Stomach (tissue), 9 donors: ENCODE data around the gene PITPNC1. TPM values are rescaled to one million over a fixed set of nuclear protein-coding genes. Genes with fewer than 3 reads are reported as not detected.

Experiments
- DNase-seq, 2 donors: peaks; one replicate each; pipeline versions ENCODE4 v3.0.0 to v3.0.0-alpha.2; 2013 to 2019
- H3K27ac ChIP-seq, 5 donors: fragments of 200-600 bp in 4 of 5; sonication (generic) in 4 of 5; one replicate each; pipeline ENCODE4 v1.5.1; 2013 to 2019; ENCODE audit warnings: mild to moderate bottlenecking in 1 of 5, moderate library complexity in 1 of 5
- H3K27me3 ChIP-seq, 3 donors: fragments of 200-600 bp; sonication (generic); one replicate each; pipeline ENCODE4 v1.5.1; 2017 to 2019; ENCODE audit warnings: mixed run types in 1 of 3
- H3K36me3 ChIP-seq, 4 donors: fragments of 200-600 bp; sonication (generic); 1 replicate in 3 of 4; 2 replicates in 1 of 4; pipeline ENCODE4 v1.5.1; 2016 to 2019
- H3K4me1 ChIP-seq, 4 donors: fragments of 200-600 bp; sonication (generic); one replicate each; pipeline ENCODE4 v1.5.1; 2016 to 2019
- H3K4me3 ChIP-seq, 4 donors: fragments of 200-600 bp; sonication (generic) in 3 of 4; one replicate each; pipeline ENCODE4 v1.5.1; 2016 to 2019; ENCODE audit warnings: mild to moderate bottlenecking in 1 of 4
- H3K9me3 ChIP-seq, 4 donors: fragments of 200-600 bp; sonication (generic); one replicate each; pipeline ENCODE4 v1.5.1; 2016 to 2019
- EP300 ChIP-seq: sonication (generic); formaldehyde crosslinking; IDR thresholded peaks from one replicate; pipeline ENCODE4 v1.6.1; 2017; ENCODE audit warnings: antibody characterized with exemption
- POLR2A ChIP-seq, 4 donors: fragments of 450-650 bp; IDR thresholded peaks; one replicate each; pipeline ENCODE4 v1.6.1; 2016; ENCODE audit warnings: antibody characterized with exemption in 4 of 4, control low read depth in 2 of 4, mild to moderate bottlenecking in 1 of 4, moderate library complexity in 1 of 4
- POLR2AphosphoS5 ChIP-seq, 3 donors: sonication (generic); formaldehyde crosslinking; IDR thresholded peaks; one replicate each; pipeline ENCODE4 v1.6.1; 2016; ENCODE audit warnings: antibody characterized with exemption in 3 of 3
- WGBS, 5 donors: extraction: QIAGEN DNeasy Blood & Tissue Kit in 3 of 5; methylation state at CpG; one replicate each; pipeline versions ENCODE4 v1.1.5 to v1.1.7; 2013 to 2018; 5-methylcytosine and 5-hydroxymethylcytosine counted together
- intact Hi-C: fragments of 100-400 bp; cut with DNase I; formaldehyde crosslinking; loops from one replicate; pipeline ENCODE4 v1.15.1; 2023; ENCODE audit warnings: low total_unique reads
- polyA plus RNA-seq, 3 donors: library from polyadenylated mRNA; stranded (reverse); fragments of 200-250 nt; gene quantifications; one replicate each; pipeline ENCODE4 v1.2.3, GENCODE V29; 2013
- total RNA-seq, 5 donors: library from RNA; depleted of rRNA; stranded (reverse); fragments of >200 nt; gene quantifications; one replicate each; pipeline versions ENCODE4 v1.1.0 to v1.2.3, GENCODE V29; 2014 to 2016
- TF ChIP-seq, protein P1 (sequence below), 7 experiments: fragments of 450-650 bp in 4 of 7; fragments of 200-600 bp in 3 of 7; sonication (generic) in 3 of 7; IDR thresholded peaks; one replicate each; pipeline ENCODE4 v1.5.1; 2016 to 2019; ENCODE audit warnings: antibody characterized with exemption in 7 of 7, control low read depth in 2 of 7, mild to moderate bottlenecking in 1 of 7
- donor health status: healthy with polysubstance abuse.
- donor health status: Bipolar disorder and iron deficiency.
- donor health status: healthy.

Gene PITPNC1
- total and polyA plus RNA-seq, 8 donors = 2.3 to 25.3 (median 14.4) TPM

DNA sequence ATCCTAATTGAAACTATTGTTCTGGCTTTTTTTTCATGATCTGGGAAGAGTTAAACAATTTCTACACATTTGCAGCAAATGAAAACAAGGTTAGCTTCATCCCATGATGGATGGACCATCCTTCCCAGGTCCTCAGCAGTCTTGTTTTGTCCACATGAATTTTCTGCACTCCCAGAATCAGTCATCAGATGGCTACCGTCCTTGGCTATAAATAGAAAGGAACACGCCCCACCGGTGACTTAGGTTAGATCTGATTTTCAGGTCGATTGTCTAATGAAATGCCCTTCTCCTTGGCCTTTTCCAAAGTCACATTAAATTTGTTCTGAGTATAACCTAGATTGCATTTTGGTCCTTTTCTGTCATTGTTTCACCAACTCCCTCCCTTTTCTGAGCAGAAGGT is 299.2 kb downstream of the PITPNC1 start:
- no peak for TF ChIP-seq POLR2A (IDR thresholded peaks at IDR 0.05)
- TF ChIP-seq POLR2AphosphoS5 (IDR thresholded peaks at IDR 0.05) = no peak
- TF ChIP-seq EP300 = no peak
- TF ChIP-seq, protein P1, sequence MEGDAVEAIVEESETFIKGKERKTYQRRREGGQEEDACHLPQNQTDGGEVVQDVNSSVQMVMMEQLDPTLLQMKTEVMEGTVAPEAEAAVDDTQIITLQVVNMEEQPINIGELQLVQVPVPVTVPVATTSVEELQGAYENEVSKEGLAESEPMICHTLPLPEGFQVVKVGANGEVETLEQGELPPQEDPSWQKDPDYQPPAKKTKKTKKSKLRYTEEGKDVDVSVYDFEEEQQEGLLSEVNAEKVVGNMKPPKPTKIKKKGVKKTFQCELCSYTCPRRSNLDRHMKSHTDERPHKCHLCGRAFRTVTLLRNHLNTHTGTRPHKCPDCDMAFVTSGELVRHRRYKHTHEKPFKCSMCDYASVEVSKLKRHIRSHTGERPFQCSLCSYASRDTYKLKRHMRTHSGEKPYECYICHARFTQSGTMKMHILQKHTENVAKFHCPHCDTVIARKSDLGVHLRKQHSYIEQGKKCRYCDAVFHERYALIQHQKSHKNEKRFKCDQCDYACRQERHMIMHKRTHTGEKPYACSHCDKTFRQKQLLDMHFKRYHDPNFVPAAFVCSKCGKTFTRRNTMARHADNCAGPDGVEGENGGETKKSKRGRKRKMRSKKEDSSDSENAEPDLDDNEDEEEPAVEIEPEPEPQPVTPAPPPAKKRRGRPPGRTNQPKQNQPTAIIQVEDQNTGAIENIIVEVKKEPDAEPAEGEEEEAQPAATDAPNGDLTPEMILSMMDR (IDR thresholded peaks at IDR 0.05) = no peak
- no peak for DNase-seq
- Histone ChIP-seq H3K4me3 (no peak overlapping the region), H3K27me3 (no peaks in the 10 kb centered on the region), H3K4me1 (peaks cover 0 to 1% (median 0%) of the 10 kb centered on the region in 4 donors), H3K27ac (no peak overlapping the region), H3K36me3 (peaks cover 0 to 26% (median 20%) of the 10 kb centered on the region in 4 donors), H3K9me3 (no peaks in the 10 kb centered on the region)
- 53 to 67% (median 63%) methylated on average over 4 of the region's 4 CpGs for WGBS, 5 donors
- intact Hi-C loops = no loop called here

DNA sequence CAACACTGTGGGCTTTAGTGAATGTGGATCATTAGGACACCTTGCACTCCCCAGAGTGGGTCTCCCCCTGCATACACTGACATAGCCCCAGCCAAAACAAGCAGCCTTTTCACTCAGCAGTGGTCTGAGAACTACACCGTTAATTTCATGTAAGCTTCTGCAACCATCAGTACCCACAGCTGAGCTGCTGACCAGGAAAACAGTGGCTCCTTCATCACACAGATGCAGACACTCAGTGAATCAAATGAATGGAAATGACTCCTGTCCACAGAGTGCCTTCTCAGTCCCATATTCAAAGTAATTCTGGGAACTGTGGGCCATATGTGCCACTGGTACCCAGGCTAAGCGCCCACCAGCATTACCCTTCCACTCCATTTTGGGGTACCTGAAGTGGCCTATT is 301.3 kb downstream of the PITPNC1 start:
- Histone ChIP-seq H3K4me1 (no peaks in the 10 kb centered on the region), H3K27ac (no peak overlapping the region), H3K4me3 (no peak overlapping the region), H3K27me3 (no peaks in the 10 kb centered on the region), H3K36me3 (peaks cover 0 to 20% (median 17%) of the 10 kb centered on the region in 4 donors), H3K9me3 (no peaks in the 10 kb centered on the region)
- 88 to 96% (median 96%) methylated on average over 2 of the region's 2 CpGs for WGBS, 5 donors
- no peak for DNase-seq
- intact Hi-C loops = no loop called here
- no peak for TF ChIP-seq POLR2AphosphoS5 (IDR thresholded peaks at IDR 0.05)
- TF ChIP-seq EP300 = no peak
- TF ChIP-seq, protein P1 (IDR thresholded peaks at IDR 0.05) = no peak
- no peak for TF ChIP-seq POLR2A (IDR thresholded peaks at IDR 0.05)

DNA sequence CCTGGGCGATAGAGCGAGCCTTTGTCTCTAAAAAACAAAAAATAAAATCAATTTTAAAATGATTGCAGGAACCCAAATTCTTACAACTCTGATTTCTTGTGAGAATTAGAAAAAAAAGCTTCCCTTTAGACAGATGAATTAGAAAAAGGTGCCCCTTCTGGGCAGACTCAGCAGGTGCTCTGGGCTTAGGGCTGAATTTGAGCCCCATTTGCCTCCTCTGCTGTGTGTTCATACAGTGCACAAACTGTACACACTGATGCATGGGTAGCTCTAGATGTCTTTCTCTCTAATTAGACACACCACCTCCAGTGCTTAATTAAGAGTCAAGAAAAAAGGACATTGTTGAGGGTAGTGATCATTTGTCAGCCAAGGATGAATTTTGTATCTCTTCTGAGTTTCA is 302.1 kb downstream of the PITPNC1 start:
- TF ChIP-seq POLR2AphosphoS5 (IDR thresholded peaks at IDR 0.05) = no peak

DNA sequence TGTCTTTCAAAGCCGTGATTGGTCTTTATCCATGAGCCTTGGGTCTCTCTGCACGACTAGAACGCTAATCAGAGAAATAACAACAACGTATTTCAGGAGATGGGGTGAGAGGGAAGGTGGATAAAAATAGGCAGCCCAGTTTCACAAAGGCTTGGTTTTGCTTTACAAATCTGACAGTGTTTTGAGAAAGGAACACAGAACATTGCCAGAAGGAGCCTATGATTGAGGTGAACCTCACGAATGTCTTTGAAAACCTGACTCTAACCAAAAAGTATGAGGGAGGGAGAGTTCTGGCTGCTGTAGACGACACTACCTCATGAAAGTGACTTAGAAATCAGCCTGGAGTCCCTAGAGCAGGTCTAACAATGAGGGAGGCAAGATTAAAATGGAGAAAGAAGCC is 302.6 kb downstream of the PITPNC1 start:
- TF ChIP-seq POLR2AphosphoS5 (IDR thresholded peaks at IDR 0.05) = no peak
- no peak for TF ChIP-seq EP300
- TF ChIP-seq POLR2A (IDR thresholded peaks at IDR 0.05) = no peak
- TF ChIP-seq, protein P1 (IDR thresholded peaks at IDR 0.05) = no peak
- Histone ChIP-seq H3K4me3 (no peak overlapping the region), H3K9me3 (no peaks in the 10 kb centered on the region), H3K4me1 (no peaks in the 10 kb centered on the region), H3K27me3 (no peaks in the 10 kb centered on the region), H3K27ac (no peak overlapping the region), H3K36me3 (peaks cover 0 to 20% (median 17%) of the 10 kb centered on the region in 4 donors)
- intact Hi-C loops = no loop called here
- WGBS, 5 donors = 87 to 97% (median 93%) methylated on average over 6 of the region's 6 CpGs
- no peak for DNase-seq

More for the DNA sequence above, 302.1 kb downstream of the PITPNC1 start:
- no peak overlapping the region for H3K27ac ChIP-seq
- intact Hi-C loops = no loop called here
- no peak overlapping the region for H3K4me3 ChIP-seq
- no peaks in the 10 kb centered on the region for H3K27me3 ChIP-seq
- H3K4me1 ChIP-seq = no peaks in the 10 kb centered on the region
- 97 to 99% (median 97%) methylated on average over 2 of the region's 2 CpGs for WGBS, 5 donors
- H3K36me3 ChIP-seq = peaks cover 0 to 20% (median 17%) of the 10 kb centered on the region in 4 donors
- no peaks in the 10 kb centered on the region for H3K9me3 ChIP-seq
- DNase-seq = no peak

DNA sequence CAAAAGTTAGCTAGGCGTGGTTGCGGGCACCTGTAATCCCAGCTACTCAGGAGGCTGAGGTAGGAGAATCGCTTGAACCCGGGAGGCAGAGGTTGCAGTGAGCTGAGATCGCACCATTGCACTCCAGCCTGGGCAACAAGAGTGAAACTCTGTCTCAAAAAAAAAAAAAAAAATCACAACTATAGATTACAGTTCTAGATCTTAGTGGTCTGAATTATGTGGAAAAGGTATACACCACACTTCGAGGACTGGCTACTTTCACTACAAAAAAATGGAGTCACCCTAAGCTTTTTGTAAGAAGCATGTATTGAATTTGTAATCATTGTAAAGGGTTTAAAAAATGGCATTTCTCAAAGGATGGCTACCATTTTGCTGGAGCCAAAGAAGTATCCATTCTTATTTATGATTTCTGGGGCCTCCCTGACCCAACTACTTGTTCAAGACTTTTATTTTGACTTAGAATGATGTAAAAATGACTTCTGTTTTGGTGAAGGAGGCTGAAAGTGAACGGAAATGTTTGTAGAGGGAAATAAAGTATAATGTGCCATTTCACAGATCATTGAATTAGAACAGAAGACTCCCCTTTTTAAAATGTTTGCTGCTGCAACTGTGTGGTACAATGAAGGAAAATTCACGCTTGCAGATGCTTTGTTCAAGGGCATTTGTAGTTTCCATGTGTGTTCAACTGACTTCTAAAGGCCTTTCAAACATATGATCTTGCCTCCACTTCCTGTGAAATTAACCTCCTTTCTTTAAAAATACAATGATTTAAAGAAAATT is 303.6 kb downstream of the PITPNC1 start:
- peaks cover 0 to 20% (median 12%) of the 10 kb centered on the region in 4 donors for H3K36me3 ChIP-seq
- H3K4me3 ChIP-seq = no peak overlapping the region
- intact Hi-C loops = no loop called here
- WGBS, 5 donors = 91 to 97% (median 94%) methylated on average over 8 of the region's 8 CpGs
- no peak for DNase-seq
- H3K4me1 ChIP-seq = no peaks in the 10 kb centered on the region
- TF ChIP-seq POLR2AphosphoS5 (IDR thresholded peaks at IDR 0.05) = no peak
- no peak for TF ChIP-seq POLR2A (IDR thresholded peaks at IDR 0.05)
- TF ChIP-seq, protein P1 (IDR thresholded peaks at IDR 0.05) = no peak
- TF ChIP-seq EP300 = no peak
- no peaks in the 10 kb centered on the region for H3K27me3 ChIP-seq
- no peak overlapping the region for H3K27ac ChIP-seq
- H3K9me3 ChIP-seq = no peaks in the 10 kb centered on the region
